Measurements from ENCODE around the gene MAPK6.

The MAPK6 gene

GRCh38 chr15:52067545-52067926, 48.5 kb downstream of the MAPK6 start:
- ChIA-PET CTCF (interaction anchor here (1.3 to 1.9 kb wide), 2 partner anchors 11 to 71 kb away, joined by 6 read pairs; no protein-coding TSS in a partner anchor), POLR2A (ENCODE audit: low non-redundant PET) (interaction anchor here (0.7 kb wide), 1 partner anchor 96 kb away, joined by 3 read pairs; the partner anchor contains the start of gene LEO1)
- DNase-seq (ENCODE audit: low spot score) = no peak
- TF ChIP-seq CTCF (conservative IDR thresholded peaks at IDR 0.05; ENCODE audit: low read depth) = no peak
- peak overlapping the region; percentile 84 for H3K27ac ChIP-seq

- POLR2A ChIA-PET (ENCODE audit: low non-redundant PET) = no interaction called here
- H3K27ac ChIP-seq = peak overlapping the region; percentile 84
- no peak for DNase-seq (ENCODE audit: low spot score)
- TF ChIP-seq CTCF (conservative IDR thresholded peaks at IDR 0.05; ENCODE audit: low read depth) = no peak
- CTCF ChIA-PET = interaction anchor here (0.5 to 1.9 kb wide), 2 partner anchors 10 to 53 kb away, joined by 3 to 6 read pairs; no protein-coding TSS in a partner anchor
Observed at GRCh38 chr15:52068004-52068615, 49.1 kb downstream of the MAPK6 start.

GRCh38 chr15:52069559-52069958, 50.5 kb downstream of the MAPK6 start:
- DNase-seq (ENCODE audit: low spot score) = peak; percentile 50
- ChIA-PET CTCF (interaction anchor here (1.8 kb wide), 1 partner anchor 98 kb away, joined by 3 read pairs; the partner anchor contains the start of gene LEO1), POLR2A (ENCODE audit: low non-redundant PET) (interaction anchor here (1.3 kb wide), 1 partner anchor 8 kb away, joined by 5 read pairs; no protein-coding TSS in a partner anchor)
- TF ChIP-seq CTCF (conservative IDR thresholded peaks at IDR 0.05; ENCODE audit: low read depth) = no peak
- peak overlapping the region; percentile 90 for H3K27ac ChIP-seq

- ChIA-PET POLR2A (ENCODE audit: low non-redundant PET) (no interaction called here), CTCF (interaction anchor here (0.5 to 0.7 kb wide), 3 partner anchors 90 to 292 kb away, joined by 3 to 4 read pairs (median 3); no protein-coding TSS in a partner anchor)
- DNase-seq (ENCODE audit: low spot score) = peak; percentile 85
- H3K27ac ChIP-seq = peak overlapping the region; percentile 90
- TF ChIP-seq CTCF (conservative IDR thresholded peaks at IDR 0.05; ENCODE audit: low read depth) = no peak
Observed at GRCh38 chr15:52071570-52071969, 52.6 kb downstream of the MAPK6 start.

- ChIA-PET CTCF (interaction anchor here (0.6 kb wide), 2 partner anchors 46 to 602 kb away, joined by 3 read pairs; partner anchors contain the start of gene ATOSA), POLR2A (ENCODE audit: low non-redundant PET) (interaction anchor here (0.8 kb wide), 1 partner anchor 101 kb away, joined by 4 read pairs; no protein-coding TSS in a partner anchor)
- no peak for TF ChIP-seq CTCF (conservative IDR thresholded peaks at IDR 0.05; ENCODE audit: low read depth)
- peak; percentile 93 for DNase-seq (ENCODE audit: low spot score)
- peak overlapping the region; percentile 99 for H3K27ac ChIP-seq
Observed at GRCh38 chr15:52076889-52077781, 58.1 kb downstream of the MAPK6 start.

Data from RWPE1 (cell line).